ENCODE data around the gene LARGE2.

LARGE2 gene

GRCh38 chr11:45922425-45923082 lies at the start of gene LARGE2:
Gene LARGE2, plus strand, starts transcription at chr11:45922656. Its CDS starts 227 bp downstream, at chr11:45922883.
- DNase-seq = no peak

- DNase-seq = no peak
Measured at GRCh38 chr11:45876401-45876800, 46.1 kb upstream of the LARGE2 start.

DNA sequence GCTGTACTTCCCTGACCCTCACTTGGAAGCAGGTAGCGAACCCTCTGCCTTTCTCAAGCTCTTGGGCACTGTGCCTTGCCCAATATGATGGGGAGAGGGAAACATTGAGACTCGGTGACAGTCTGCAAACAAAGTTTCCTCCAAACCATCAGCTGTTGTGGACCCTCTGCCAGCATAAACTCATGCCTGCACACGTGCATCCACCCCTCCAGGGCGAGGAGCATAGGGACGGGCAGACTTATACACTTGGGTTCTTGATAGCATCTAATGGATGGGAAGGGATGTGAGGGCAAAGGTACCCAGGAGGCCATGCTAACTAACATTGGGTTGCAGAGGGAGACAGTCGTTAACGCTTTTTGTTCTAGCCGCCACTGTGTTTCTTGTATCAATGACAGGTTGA lies 45.2 kb upstream of the LARGE2 start:
- DNase-seq = no peak

DNA sequence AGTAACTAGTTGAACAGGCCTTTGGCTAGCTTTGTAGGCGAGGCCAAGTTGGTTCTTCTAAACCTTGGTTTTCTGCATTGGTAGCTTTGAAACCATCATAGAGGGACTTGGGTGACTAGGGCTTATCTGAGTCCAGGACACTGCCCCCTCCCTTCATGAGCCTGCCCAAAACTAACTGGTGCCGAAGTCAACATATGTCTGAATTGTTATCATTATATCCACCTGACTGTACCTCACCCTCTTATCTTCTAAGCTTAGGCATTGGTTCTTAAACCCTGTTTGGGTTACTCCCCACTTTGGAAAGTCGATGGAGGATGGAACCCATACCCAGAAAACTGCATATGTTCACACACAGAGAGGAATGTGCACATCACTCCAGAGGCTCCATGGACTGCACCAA lies 44.6 kb upstream of the LARGE2 start:
- DNase-seq = no peak

DNA sequence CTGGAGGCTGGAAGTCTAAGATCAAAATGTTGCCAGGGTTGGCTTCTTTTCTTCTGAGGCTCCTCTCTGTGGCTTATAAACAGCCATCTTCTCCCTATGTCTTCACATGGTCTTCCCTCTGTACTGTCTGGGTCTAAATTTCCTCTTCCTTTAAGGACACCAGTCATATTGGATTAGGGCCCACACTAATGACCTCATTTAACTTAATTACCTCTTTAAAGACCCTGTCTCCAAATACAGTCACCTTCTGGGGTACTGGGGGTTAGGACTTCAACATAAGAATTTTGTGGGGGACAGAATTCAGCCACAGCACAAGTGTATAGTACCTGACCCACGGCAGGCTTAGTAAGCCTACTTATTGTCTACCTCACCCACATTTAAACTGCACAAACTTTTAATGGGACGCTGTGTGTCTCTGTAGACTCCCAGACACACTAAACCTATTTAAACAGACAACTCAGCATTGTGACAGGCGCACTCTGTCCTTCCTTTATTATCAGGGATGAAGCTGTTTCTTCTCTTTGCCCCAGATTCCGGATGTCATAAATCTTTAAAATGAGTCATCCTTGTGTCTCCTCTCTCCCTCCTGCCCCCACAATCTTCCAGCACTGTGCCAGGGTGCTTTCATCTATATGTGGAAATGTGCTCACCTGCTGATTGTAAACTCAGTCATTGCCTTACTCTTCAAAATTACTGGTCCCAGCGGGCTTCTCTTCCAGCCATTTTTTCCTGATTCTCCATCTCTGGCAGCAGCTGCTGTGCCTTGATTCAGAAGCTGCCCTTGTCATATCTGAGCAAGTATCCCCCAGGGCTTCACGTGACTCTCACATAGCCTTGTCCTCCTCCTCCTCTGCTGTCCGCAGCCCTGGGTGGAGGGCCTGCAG lies 42.4 kb upstream of the LARGE2 start:
- no peak for DNase-seq

GRCh38 chr11:45880772-45881570 lies 41.5 kb upstream of the LARGE2 start:
- DNase-seq = no peak

GRCh38 chr11:45881708-45882368 lies 40.6 kb upstream of the LARGE2 start:
- DNase-seq = no peak

- no peak for DNase-seq
Measured at GRCh38 chr11:45884596-45885185, 37.8 kb upstream of the LARGE2 start.

DNA sequence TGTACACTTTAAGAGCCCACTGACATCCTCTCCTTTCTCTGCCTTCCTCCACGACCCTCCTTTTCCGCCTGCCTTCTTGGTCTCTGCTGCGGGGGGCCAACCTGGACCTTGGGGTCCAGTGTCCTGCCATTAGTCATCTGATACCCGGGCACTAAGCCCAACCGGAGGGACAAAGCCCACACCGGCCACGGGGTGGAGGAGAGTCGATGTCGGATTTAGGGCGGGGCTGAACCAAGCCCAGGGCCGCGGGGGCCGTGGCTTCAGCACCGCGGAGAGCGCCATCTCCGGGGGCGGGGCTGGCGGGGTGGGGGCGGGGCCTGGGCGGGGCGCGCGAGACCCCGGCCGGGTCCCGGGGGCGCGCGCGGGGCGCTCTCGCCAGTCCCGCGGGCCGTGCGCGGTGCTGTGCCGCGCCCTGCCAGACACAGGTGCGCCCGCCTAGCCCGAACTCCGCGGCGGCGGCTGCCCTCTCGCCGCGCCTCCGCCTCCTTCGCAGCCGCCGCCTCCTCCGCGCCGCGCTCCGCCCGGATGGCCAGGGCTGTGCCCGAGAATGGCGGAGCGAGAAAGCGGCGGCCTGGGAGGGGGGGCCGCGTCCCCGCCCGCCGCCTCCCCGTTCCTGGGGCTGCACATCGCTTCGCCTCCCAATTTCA lies 37.1 kb upstream of the LARGE2 start, which contains the start of gene MAPK8IP1:
MAPK8IP1 (plus strand) TSS at position 378 of the 647 bp plus-strand sequence; CDS start at position 548, 170 bp downstream.
- DNase-seq = peak; percentile 74

- no peak for DNase-seq
Measured at GRCh38 chr11:45885921-45886721, 36.3 kb upstream of the LARGE2 start.

DNA sequence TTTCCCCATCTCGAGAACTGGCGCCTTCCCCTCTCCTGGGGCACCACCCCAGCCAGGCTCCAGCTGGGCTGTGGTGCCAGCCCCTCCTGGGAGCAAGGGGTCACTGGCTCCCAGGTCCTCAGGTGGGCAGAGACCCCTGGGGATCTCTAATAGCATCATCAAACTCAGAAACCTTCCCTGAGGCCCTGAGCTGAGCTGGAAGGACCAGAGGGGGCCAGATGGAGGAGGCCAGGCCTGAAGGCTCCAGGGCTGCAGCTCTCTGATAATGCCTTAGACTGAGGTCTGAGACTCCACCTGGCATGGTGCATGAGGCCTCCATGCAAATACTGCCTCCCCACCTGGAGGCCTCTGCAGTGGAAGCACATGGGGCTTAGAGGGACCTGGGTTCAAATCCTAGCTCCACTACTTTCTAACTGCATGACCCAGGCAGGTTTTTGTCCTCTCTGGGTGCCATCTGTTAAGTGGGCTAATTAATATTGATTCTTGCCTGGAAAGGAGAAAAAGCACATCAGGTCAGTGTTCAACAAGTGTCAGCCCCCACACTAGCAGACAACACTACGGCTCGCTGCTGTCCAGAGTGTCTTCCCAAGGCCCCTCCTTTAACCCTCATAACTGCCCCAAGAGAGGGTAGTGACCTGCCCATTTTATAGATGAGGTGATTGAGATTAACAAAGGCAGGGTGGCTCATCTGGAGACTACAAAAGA lies 35.5 kb upstream of the LARGE2 start:
- DNase-seq = no peak

GRCh38 chr11:45887587-45887986 lies 34.9 kb upstream of the LARGE2 start:
- no peak for DNase-seq

DNA sequence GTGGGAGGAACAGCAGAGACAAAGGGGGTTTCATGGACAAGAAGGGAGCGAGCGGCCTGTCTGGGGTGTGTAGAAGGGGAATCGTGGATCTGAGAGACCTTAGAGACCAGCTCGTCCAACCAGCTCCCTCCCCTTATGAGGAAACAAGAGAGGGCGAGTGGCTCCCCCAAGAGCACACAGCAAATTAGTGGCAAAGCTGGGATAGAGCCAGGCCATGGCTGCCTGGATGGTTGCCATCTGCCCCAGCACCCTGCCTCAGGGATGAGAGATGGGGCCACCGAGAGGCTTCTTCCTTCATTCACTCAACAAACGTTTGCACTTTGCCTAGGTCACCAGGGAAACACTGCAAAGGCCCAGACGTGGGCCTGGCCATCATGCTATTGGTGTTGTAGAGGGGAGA lies 32.9 kb upstream of the LARGE2 start:
- DNase-seq = no peak

GRCh38 chr11:45889966-45890365 lies 32.5 kb upstream of the LARGE2 start:
- DNase-seq = no peak

- DNase-seq = no peak
Measured at GRCh38 chr11:45890886-45891550, 31.4 kb upstream of the LARGE2 start.

GRCh38 chr11:45892856-45893255 lies 29.6 kb upstream of the LARGE2 start:
- DNase-seq = no peak

DNA sequence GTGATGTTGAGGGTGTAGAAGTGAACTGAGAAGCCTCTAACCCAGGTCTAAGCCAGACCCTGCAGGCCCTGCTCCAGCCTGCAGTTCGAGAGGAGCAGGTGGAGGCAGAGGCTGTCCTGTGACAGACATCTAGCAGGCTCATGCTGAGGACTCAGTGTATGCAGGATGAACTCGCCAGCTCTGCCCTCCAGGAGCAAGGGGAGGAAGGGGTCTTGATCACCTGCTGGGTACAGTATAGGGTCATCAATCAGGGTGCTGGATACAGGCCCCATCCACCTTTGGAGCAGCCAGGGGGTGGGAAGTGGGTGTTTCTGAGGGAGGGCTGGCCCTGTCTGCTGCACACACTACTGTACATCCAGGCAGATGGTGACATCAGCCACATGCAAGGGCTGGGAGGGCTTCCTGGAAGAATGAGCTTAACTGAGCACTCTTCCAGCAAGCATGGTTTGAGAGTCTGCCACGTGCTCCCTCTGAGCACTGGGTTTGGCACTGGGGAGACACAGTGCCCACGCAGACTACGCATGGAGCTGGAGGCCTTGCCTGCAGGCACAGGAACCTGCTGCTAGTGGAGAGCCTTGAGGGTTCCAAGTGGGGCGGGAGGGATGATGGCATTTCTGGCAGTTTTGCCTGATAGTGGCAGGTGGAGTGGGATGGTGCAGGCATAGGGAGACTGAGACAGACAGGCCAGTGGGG lies 27.8 kb upstream of the LARGE2 start:
- DNase-seq = no peak

DNA sequence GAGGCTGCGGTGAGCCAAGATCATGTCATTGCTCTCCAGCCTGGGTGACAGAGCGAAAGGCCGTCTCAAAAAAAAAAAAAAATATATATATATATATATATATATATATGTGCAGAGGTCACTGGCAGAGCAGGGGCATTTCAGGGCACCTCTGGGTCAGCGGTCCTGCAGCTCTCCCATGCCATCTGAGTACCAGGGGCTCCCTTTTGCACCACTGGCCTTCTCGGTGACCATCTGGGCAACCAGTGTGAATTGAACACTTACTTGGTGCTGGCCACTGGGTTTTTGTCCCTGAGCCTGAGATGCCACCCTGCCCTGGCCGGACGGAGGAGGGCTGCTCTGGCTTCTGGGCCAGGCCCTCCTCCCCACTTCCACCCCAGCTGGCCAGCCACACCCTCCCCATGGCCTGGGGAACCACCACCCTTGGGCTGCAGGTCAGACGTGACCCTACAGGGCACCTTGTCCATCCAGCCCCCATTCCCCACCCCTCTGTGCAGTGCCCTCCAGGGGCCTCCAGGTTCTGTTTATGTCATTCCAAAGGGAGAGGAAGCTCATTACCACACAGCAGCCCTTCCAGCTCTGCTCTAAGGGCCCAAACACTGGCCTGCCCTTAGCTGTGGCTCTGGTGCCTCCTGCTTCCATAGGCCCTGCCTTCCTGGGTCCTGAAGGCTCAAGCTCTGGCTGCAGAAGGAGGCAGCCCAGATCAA lies 26.8 kb upstream of the LARGE2 start:
- no peak for DNase-seq

Measured in hematopoietic multipotent progenitor cell treated with erythropoietin and hydrocortisone succinate and interleukin-3 and kit ligand, for 6 days (in vitro differentiated cells).